K562 (cell line): ENCODE measurements around the gene SCPEP1. TPM values are rescaled to one million over a fixed set of nuclear protein-coding genes. Genes with fewer than 3 reads are reported as not detected.

ENCODE experiments used
- CREB3L1 ChIP-seq: fragments of 450-650 bp; IDR thresholded peaks from 2 replicates; pipeline ENCODE4 v1.6.1; 2014; ENCODE audit warnings: low read depth, mild to moderate bottlenecking, moderate library complexity, borderline replicate concordance
- CTCF ChIP-seq, 3 experiments: IDR thresholded peaks in 2 of 3; conservative IDR thresholded peaks in 1 of 3; 2 replicates each; pipeline ENCODE4 v1.5.1; 2011 to 2012; ENCODE audit warnings: low read length in 3 of 3, mild to moderate bottlenecking in 3 of 3, control low read depth in 2 of 3, improper control_type of control experiment in 1 of 3, inconsistent platforms in 1 of 3, low read depth in 1 of 3, mixed read lengths in 1 of 3, moderate library complexity in 1 of 3; ENCODE audit not compliant: insufficient read depth in 2 of 3
- EHMT2 ChIP-seq: fragments of 450-650 bp; IDR thresholded peaks from 2 replicates; pipeline ENCODE4 v1.6.1; 2018; ENCODE audit warnings: antibody characterized with exemption
- HNRNPUL1 ChIP-seq: fragments of 200-400 bp; formaldehyde crosslinking; IDR thresholded peaks from 2 replicates; pipeline ENCODE4 v1.6.1; 2017; ENCODE audit warnings: low read length
- RBM17 ChIP-seq: fragments of 200-400 bp; formaldehyde crosslinking; IDR thresholded peaks from 2 replicates; pipeline ENCODE4 v1.6.1; 2017; ENCODE audit warnings: low read depth, mild to moderate bottlenecking, low read length, borderline replicate concordance
- STAG1 ChIP-seq: sonication (generic); formaldehyde crosslinking; IDR thresholded peaks from 2 replicates; pipeline ENCODE4 v1.5.0; 2020; ENCODE audit warnings: missing genetic modification reagents, borderline replicate concordance
- THRA ChIP-seq: fragments of 450-650 bp; IDR thresholded peaks from 2 replicates; pipeline ENCODE4 v1.6.1; 2017; ENCODE audit warnings: mild to moderate bottlenecking, moderate library complexity
- VEZF1 ChIP-seq: fragments of 200-800 bp; sonication (Bioruptor generic); IDR thresholded peaks from 2 replicates; pipeline ENCODE4 v1.6.1; 2017; ENCODE audit warnings: missing genetic modification characterization, missing compliant biosample characterization
- YY1 ChIP-seq, 3 experiments: IDR thresholded peaks; 2 replicates each; pipeline ENCODE4 v1.6.1; 2011; ENCODE audit warnings: low read length in 2 of 3, mild to moderate bottlenecking in 2 of 3, moderate library complexity in 2 of 3, borderline replicate concordance in 1 of 3, control low read depth in 1 of 3, low read depth in 1 of 3; ENCODE audit not compliant: insufficient read depth in 3 of 3, insufficient replicate concordance in 2 of 3, control insufficient read depth in 1 of 3, insufficient read length in 1 of 3; ENCODE audit errors: extremely low read depth in 1 of 3
- ZNF253 ChIP-seq: fragments of 250-450 bp; sonication (Bioruptor Pico); conservative IDR thresholded peaks from 2 replicates; pipeline ENCODE4 v1.6.1; 2021; ENCODE audit warnings: mild to moderate bottlenecking
- ZNF512 ChIP-seq: IDR thresholded peaks from 2 replicates; pipeline ENCODE4 v1.6.1; 2016; ENCODE audit warnings: missing genetic modification characterization, missing compliant biosample characterization
- polyA plus RNA-seq, 8 experiments: library from polyadenylated mRNA; depleted of rRNA in 4 of 8; stranded (reverse) in 5 of 8; unstranded in 3 of 8; fragments of >200 nt; fragmentation: Nextera tagmentation in 2 of 8; fragmentation: Illumina TruSeq in 1 of 8; extraction: Ambion mirVana in 2 of 8; extraction: Trizol in 1 of 8; gene quantifications; 2 replicates each; pipeline versions ENCODE4 v1.2.1 to v1.2.3, GENCODE V29; 2011 to 2014; ENCODE audit warnings: inconsistent platforms in 1 of 8, missing spikeins in 1 of 8
- total RNA-seq, 7 experiments: library from RNA; depleted of rRNA in 6 of 7; stranded (reverse); fragments of >200 nt in 6 of 7; fragmentation: Illumina TruSeq in 2 of 7; extraction: Trizol in 2 of 7; gene quantifications; 2 replicates each; pipeline versions ENCODE4 v1.2.1 to v1.2.3, GENCODE V29; 2011 to 2021; ENCODE audit warnings: low replicate concordance in 1 of 7

SCPEP1 gene
- total and polyA plus RNA-seq, 9 of the 15 experiments (the other 6 are each of a cell fraction or from before 2014, with no cell fraction given) = 5.1 to 14.8 (median 7.2) TPM

- 0 out of 2 replicates have a peak, but pooled peaks have one; percentile 9 for TF ChIP-seq ZNF512 (tag)
- no peak for TF ChIP-seq HNRNPUL1
- peak; percentile 91 for TF ChIP-seq EHMT2
- peak; percentile 83 for TF ChIP-seq VEZF1 (CRISPR knock-in tag)
- TF ChIP-seq STAG1 (CRISPR knock-in tag) = no peak
- no peak for TF ChIP-seq CTCF (IDR thresholded peaks at IDR 0.05 in 2 of 3, conservative IDR thresholded peaks at IDR 0.05 in 1 of 3; ENCODE audit: insufficient read depth in 2 of 3, low read depth in 1 of 3, low read length in 3 of 3)
- no peak for TF ChIP-seq RBM17
- TF ChIP-seq YY1 (IDR thresholded peaks at IDR 0.05; ENCODE audit: borderline replicate concordance in 1 of 3, control insufficient read depth in 1 of 3, extremely low read depth in 1 of 3, insufficient read depth in 3 of 3, insufficient read length in 1 of 3, insufficient replicate concordance in 2 of 3, low read depth in 1 of 3, low read length in 2 of 3) = peak in 1 of 3 experiments; percentile 17
- TF ChIP-seq THRA = no peak
- TF ChIP-seq ZNF253 (CRISPR knock-in tag) = no peak
- TF ChIP-seq CREB3L1 = no peak; the same call in 1 of the 2 replicates
Observed at GRCh38 chr17:56985371-56986162, 7.6 kb downstream of the SCPEP1 start (continued).
